GM19455 (cell line): ENCODE measurements around the gene NCOR1.
"Not testable (repeated sequence)": the region's sequence is repeated elsewhere in the genome, so short reads cannot be mapped to it uniquely, and the experiment has no call there.

ENCODE experiments used
- ATAC-seq: cut with Tn5 transposase; IDR thresholded peaks from one replicate; pipeline ENCODE4 v1.9.1; 2021; ENCODE audit not compliant: unreplicated experiment

Gene NCOR1

DNA sequence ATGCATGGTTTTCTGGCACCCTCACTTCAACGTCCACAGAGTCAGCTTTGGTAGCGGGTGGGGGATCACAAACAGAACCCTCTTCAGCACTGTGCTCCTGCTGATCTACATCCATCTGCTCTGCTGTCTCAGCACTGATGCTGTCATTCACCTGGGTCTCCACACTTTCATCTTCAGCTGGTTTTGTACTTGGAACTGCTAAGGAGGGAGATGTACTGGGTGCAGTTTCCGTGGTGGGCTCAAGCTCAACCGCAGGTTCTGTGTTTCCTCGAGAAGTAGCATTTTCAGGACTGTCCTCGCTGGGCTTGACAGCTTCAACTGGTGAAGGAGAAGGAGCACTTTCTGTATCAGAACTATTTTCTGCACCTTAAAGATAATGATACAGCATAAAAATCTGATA is 113.9 kb downstream of the NCOR1 start:
- no peak for ATAC-seq

DNA sequence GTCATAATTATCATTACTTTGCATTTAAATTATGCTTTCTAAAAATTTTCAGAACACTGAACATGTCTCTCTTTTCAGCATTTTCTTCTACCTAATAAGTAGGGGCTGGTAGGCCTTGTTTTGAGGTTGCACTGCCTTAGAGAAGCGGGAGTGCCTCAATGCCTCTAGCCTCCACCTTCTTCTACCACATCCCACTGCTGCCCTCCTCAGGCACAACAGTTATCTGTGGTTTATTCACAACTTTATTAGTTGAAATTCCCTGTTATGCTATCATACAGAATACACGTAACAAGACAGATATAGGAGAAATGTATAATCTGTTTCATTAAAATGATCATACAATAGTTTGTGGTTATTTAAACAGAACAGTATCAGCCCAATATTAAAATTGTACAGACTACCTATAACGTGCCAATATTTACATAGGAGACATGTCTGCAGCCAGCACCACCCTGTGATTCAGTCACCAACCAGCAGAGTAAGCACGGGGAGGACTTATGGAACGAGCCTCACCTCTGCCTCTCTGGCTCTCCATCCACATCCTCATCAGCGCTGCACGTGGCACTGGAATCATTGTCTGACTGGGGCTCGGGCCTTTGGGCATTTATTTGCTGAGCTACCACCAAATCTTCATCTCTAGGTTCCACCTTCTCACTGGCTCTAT is 114.5 kb downstream of the NCOR1 start:
- no peak for ATAC-seq

DNA sequence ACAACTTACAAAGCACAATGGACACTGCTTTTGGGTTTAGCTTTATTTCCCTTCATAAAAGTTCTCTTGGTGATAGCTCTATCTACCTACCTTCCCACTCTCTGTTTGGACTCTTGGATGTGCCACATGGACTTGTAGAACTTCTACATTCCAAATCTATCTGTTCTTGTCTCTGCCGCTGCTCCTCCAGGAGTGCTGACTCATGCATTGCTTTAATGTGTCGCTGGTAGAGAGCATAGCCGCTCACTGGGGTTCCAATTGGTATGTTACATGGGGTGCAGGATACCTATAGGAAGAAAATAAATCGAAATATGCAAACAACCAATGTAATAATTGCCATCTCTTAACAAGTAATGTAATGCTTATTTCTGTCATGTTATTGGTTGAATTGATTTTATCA is 123.6 kb downstream of the NCOR1 start:
- no peak for ATAC-seq

DNA sequence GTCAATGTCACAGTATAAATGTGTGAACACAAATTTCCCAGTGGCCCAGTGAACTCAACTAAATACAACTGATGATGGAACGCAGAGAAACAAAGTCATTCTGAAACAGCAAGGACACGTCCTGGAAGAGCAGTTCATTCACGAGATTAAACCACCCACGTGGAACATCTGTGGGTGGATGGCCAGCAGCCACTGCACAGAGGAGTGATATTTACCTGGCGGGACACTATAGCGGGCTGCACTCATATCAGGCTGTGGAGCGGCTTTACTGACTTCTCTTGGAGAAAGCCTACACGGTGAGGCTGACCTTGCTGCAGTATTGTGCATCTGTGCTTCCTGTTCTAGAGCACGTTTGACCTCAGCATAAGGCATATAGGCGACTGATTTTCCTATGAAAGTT is 128.4 kb downstream of the NCOR1 start:
- ATAC-seq, result no peak

DNA sequence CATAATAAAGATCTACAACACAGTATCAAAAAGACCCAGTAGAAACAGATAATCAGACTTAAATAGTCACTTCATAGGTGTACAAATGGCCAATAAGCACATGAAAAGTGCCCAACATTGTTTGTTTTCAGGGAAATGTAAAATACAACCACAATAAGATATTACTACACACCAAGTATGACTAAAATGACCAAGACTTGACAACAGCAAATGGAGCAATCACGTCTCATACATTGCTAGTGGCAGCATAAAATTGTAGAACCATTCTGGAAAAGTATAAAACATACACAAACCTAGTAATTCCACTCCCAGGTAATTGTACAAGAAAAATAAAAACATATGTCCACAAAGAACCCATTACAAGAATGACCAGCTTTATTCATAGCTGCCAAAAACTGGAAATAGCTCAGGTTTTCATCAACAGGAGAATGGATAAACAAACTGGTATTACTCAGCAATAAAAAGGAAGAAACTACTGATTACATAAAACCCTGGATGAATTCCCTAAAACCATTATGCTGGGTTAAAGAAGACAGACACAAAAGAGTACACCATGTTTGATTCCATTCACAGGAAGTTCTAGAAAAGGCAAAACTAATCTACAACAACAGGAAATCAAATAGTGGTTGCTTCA is 130.2 kb downstream of the NCOR1 start:
- no peak for ATAC-seq

DNA sequence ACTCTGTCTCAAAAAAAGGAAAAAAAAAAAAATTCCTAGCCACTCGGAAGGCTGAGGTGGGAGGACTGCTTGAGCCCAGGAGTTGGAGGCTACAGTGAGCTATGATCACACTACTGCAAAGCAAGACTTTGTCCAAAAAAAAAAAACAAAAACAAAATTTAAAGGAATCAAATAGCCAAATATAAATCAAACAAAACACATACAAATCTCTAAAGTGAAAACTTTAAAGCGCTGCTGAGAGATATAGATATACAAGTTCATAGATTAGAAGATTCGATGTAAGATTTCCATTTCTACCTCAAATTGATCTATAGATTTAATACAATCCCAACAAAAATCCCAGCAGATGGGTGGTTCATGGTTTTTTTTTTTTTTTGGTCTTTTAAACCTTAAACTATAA is 132.1 kb downstream of the NCOR1 start:
- ATAC-seq, result no peak

DNA sequence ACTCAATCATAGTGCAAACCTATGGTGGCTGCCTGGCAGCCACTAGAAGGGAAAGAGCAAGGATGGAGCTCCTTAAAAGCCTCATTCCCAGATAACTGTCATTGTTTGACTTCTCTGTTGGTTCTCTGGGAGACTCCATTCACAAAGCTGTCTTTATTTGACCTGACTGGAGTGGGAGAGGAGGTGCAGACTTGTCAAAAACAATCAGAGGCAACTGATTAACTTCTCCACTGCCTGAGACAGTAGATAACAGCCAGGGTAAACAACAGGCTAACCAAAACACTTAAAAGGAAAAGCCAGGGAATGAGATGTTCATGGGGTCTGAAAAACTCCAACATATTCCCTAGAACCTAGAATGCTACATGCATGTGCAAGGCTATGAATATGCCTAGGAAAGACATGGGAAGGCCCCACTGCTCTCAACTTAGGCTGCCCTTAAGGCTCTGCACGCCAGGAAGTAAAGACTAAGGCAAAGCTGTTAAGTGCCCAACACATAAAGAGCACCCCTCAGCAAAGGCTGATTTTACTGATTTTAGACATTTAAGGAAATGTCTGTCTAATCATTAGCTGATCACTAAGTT is 133.7 kb downstream of the NCOR1 start:
- ATAC-seq, result no peak

DNA sequence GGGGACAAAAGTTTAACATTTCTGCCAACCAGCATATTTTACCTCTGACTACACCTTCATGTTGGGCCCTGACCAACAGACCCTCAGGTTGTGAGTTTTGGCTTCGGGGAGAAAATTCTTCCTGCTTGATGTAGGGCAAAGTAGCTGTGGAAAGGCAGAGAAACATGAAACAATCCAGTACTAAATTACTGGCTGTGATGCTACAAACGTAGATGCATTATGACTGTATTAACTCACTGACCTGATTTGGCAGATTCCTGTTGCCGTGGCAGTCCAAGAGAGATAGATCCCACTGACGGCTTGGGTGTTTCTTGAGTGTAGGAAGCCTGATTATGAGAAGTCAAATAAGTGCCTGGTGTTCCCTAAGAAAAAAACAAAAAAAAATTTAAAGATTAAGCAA is 135.0 kb downstream of the NCOR1 start:
- no peak for ATAC-seq

DNA sequence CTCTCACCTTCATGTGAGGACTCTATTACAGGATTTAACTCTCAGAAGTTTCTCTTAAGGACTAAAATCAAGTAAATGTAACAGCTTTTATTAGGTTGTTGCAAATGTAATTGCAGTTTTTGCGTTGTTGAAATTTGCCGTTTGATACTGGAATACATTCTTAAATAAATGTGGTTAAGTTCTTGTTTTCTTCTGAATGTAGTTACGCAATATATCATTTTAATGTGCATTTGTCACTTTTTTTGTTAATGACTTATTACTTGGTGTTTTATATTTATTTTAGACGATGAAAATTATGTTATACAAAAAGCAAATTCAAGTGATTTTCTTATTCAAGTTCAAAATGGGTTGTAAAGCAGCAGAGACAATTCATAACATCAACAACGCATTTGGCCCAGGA is 139.4 kb downstream of the NCOR1 start:
- ATAC-seq, result no peak

DNA sequence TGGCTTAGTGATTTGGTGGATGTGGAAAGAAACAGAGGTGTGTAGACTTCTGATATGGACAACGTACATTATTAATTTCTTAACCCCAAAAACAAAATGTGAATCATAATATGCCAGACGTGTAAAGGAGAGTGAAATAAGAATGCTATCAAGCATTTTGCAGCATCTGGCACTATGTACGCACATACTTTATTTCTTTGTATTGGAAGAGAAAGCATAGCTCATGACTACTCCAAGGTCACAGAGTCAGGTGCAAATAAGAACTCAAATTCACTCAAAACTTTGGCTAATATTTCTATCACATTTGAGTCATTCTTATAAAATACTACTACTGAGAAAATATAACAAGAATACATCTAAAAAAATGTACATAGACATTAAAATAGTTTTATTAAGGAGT is 140.9 kb downstream of the NCOR1 start:
- no peak for ATAC-seq

DNA sequence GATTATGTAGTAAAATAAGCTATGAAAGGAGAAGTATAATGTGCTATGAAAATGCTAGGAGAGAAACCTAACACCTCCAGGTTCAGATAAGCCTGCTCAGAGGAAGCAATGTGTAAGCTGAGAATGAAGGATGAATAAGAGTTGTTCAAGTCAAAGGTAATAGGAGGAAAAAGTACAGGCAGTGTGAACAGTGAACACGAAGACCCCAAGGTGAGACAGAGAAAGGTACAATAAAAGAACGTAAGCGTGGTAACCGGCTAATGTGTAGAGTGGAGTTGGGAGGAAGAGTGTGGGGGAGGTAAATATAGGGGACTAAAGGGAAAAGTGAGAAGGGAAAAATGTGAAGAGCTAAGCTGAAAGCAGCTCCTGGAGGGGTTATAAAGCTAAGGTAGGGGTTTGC is 141.5 kb downstream of the NCOR1 start:
- no peak for ATAC-seq

DNA sequence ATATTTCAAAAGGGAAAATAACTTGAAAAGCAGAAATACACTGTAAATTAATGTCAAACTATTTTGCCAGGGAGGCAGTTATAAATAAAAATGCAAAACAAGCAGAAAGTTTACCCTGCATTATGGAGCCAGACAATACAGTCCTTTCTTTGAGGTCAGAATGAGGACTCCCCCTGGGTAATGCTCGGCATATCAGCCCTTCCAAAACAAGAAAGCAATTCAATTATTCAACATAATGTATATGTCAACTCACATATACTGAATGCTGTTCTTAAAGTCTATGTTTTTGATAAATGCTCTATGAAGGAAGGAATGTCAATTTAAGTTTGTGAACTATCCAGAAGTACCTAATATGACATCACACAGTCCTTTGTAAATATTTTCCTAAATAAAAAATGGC is 143.3 kb downstream of the NCOR1 start:
- no peak for ATAC-seq

DNA sequence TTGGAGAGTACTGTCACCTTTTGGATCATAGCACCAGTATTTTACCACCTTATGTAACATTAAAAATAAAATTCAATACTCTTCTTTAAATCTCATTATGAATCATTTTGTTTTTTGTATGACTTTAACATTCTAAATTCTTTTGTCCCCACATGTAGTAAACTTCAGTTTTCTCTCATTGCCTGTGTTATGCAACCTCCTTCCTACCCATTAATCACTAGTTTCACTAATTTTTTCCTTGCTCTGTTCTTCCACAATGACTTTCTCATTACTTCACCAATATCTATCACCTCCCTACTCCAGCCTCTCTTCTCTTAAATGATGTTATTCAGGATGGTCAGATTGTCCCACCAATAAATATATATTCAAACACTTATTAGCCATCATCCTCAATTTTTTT is 147.0 kb downstream of the NCOR1 start:
- ATAC-seq, result no peak

DNA sequence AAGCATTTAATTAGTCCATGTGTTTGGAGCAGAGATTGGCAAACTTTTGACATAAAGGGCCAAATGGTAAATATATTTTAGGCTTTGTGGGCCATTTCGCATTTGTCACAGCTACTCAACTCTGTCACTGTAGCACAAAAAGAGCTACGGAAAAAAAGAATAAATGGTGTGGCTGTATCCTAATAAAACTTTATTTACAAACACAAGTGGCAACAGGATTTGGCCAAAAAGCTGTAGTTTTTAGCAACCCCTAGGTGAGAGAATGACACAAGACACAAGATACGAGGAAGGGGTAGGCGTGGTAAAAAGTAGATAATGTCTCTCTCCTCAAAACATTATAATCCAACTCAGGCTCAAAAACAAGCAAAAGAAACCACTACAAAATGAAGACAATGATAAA is 149.2 kb downstream of the NCOR1 start:
- no peak for ATAC-seq

DNA sequence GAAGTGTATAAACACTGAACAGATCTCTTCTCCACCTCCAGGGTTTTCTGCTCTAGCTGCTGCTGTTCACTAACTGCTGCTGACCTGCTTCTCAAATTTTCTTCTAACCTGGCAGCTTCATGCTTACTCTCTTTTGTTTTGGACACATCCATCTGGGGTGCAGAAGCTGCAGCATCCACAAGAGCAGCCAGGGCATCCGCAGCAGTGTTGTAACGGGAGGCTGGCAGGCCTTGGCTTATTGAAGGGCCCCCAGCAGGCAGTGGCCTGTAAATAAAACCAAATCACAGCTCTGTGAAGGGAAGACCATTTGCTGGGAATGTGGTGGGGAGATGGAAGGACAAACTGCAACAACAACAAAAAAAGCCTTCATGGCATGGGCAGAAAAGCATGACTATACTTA is 153.7 kb downstream of the NCOR1 start:
- no peak for ATAC-seq

DNA sequence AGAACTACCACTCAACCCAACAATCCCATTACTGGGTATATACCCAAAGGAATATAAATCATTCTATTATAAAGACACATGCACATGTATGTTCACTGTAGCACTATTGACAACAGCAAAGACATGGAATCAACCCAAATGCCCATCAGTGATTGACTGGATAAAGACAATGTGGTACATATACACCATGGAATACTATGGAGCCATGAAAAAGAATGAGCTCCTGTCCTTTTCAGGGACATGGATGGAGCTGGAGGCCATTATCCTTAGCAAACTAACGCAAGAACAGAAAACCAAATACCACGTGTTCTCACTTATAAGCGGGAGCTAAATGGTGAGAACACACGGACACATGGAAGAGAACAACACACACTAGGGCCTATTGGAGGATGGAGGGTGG is 160.2 kb downstream of the NCOR1 start:
- ATAC-seq, result not testable (repeated sequence)

DNA sequence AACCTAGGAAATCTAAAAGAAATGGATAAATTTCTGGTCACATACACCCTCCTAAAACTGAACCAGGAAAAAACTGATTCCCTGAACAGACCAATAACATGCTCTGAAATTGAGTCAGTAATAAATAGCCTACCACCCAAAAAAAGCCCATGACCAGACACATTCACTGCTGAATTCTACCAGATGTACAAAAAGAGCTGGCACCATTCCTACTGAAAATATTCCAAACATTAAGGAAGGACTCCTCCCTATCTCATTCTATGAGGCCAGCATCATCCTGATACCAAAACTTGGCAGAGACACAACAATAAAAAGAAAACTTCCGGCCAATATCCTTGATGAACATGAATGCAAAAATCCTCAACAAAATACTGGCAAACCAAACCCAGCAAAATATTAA is 162.8 kb downstream of the NCOR1 start:
- no peak for ATAC-seq

DNA sequence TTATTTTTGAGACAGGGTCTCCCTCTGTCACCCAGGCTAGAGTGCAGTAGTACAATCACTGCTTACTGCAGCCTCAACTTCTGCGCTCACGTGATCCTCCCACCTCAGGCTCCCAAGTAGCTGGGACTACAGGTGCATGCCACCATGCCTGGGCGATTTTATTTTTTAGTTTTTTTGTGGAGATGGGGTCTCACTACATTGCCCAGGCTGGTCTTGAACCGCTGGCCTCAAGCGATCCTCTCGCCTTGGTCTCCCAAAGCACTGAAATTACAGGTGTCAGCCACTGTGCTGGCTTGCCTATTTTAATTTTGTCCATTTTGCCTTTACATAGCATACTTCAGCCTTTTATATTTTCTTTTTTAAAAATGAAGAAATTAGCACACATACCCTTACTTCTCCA is 164.5 kb downstream of the NCOR1 start:
- no peak for ATAC-seq

DNA sequence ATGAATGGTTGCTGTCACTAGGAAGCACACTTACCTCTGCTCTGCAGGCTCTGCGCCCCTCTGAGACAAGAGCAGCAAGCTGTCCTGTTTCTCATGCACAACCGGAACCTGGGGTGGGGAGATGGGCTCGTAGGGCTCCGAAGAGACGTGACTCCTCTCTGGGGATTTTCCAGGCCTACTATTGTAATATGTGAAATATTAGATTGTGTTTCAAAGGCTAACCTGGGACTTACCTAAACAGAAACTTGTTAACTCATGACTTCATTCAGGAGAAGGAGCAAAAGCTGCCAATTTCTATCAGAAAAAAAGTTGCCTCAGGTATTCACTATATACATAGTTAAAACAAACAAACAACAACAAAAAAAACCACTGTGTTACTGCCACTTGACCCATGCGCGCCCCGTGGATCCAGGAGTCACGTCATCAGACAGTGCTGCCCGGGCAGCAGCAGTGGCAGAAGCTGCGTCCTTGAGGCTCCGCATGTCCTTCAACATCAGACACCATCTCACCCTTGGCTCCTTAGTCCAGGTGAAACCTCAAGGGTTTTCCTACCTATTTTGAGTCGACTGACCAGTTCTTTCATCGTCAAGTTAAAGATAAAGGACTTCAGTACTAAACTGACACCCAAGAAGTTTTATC is 166.4 kb downstream of the NCOR1 start:
- ATAC-seq, result no peak

DNA sequence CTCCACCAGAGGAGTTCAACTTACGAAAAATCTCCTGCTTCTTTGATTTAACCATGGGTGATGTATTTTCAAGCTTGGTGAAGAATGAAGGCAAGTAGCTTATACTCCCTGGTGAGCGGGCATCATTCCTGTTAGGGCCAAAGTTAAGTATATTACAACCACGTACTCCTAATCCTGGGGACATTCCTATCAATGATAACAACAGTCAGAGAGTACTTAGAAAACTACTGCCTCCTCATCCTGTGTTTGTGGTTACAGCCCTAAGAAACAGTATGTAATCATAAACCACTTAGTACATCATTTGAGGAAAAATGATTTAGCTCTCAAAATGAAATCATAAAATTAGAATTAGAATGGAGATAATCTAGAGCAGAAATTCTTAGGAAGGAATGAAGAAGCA is 168.4 kb downstream of the NCOR1 start:
- ATAC-seq, result no peak

DNA sequence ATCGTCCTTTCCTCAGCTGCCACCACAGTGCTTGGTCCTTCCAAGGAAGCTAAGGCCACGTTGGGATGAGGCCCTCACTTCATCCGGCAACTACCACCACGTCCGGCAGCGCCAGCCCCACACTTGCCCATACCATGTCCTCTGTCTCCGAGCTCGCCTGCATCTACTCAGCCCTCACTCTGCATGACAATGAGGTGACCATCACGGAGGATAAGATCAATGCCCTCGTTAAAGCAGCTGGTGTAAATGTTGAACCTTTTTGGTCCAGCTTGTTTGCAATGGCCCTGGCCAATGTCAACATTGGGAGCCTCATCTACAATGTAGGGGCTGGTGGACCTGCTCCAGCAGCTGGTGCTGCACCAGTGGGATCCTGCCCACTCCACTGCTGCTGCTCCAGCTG is 170.8 kb downstream of the NCOR1 start:
- no peak for ATAC-seq

DNA sequence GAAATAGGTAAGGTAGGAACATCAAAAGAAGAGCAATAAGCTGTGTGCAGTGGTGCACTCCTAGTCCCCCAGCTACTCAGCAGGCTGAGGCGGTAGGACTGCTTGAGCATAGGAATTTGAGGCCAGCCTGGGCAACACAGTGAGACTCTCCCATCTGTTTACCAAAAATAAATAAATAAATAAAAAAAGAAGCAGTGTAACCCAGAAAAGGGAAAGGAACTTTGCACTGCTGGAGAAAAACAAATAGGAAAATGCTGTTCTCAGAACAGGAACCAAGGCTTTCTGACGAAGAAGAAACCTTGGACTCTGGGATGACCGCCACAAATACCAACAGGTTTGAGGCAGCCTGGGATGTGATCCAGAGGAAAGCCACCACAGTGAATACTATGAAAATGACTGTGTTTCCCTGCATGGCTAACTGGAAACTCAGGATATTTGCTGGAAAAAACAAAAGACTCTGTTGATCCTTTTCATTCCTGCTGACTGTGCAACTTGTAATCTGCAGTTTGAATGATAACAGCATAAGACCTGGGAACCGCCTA is 174.6 kb downstream of the NCOR1 start:
- ATAC-seq, result no peak
